SH-SY5Y (cell line): ENCODE data around the gene CMSS1.

ENCODE experiments used
- GATA2 ChIP-seq: IDR thresholded peaks from 2 replicates; pipeline ENCODE4 v1.6.1; 2011; ENCODE audit warnings: mild to moderate bottlenecking, low read depth, low read length
- GATA3 ChIP-seq: IDR thresholded peaks from 2 replicates; pipeline ENCODE4 v1.6.1; 2011; ENCODE audit warnings: low read depth, mild to moderate bottlenecking, low read length, moderate library complexity

DNA sequence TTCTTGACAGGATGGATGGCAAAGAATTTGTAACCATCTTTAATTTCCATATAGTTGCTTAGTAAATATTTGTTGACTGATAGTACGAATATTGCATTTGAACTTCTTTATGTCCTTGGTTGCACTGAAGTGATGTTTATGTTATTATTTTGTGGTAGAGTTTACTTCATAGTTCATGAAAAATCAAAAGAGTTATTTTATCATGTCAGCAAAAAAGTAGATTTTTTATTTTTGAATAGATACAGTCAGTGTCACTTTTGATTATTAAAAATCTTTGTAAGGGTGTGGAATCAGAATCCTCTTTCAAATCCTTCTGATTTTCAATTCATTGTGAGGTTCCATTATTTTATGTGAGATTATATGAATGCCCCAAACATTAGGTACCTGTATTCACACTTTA is 261.7 kb downstream of the CMSS1 start:
- TF ChIP-seq GATA3 (no peak), GATA2 (no peak)
